Endothelial cell of umbilical vein (primary cell): ENCODE data around the gene IQCE. TPM values are rescaled to one million over a fixed set of nuclear protein-coding genes. Genes with fewer than 3 reads are reported as not detected.

Experiments
- BruUV-seq: library from RNA; stranded (reverse); fragments of 400-500 nt; replicated peaks from 2 replicates; lab custom pipeline; 2021; lab: Mats Ljungman, UMichigan
- CTCF ChIA-PET: fragments of 300-600, 350-600 bp; sonication (Branson Sonifier 250); formaldehyde crosslinking; loops from one replicate; lab custom pipeline; 2021; ENCODE audit warnings: antibody characterized with exemption, inconsistent platforms; lab: Charles Lee
- POLR2A ChIA-PET: fragments of 300-600, 350-600 bp; sonication (Branson Sonifier 250); formaldehyde crosslinking; loops from one replicate; lab custom pipeline; 2021; ENCODE audit warnings: antibody characterized with exemption, inconsistent platforms; lab: Charles Lee
- DNase-seq: peaks from one replicate; pipeline ENCODE4 v3.0.0-alpha.2; 2011; ENCODE audit warnings: low read depth, low spot score
- FAIRE-seq: peaks from 2 replicates; lab custom pipeline; 2011; peaks lifted over from hg19 to GRCh38; lab: Jason Lieb, UNC
- H2AFZ ChIP-seq: 2 replicates; pipeline ENCODE4 v1.6.0; 2012; ENCODE audit warnings: low read depth, low read length, control low read depth, inconsistent platforms
- H3K27ac ChIP-seq: 2 replicates; pipeline ENCODE4 v1.5.1; 2011; ENCODE audit warnings: low read depth, mild to moderate bottlenecking, control low read depth, low read length, moderate library complexity; ENCODE audit not compliant: insufficient read depth
- H3K27me3 ChIP-seq, 2 experiments: 2 replicates each; pipeline versions ENCODE4 v1.6.0 to v1.6.1; 2011; ENCODE audit warnings: low read length in 2 of 2, mixed read lengths in 1 of 2; ENCODE audit not compliant: control insufficient read depth in 2 of 2, insufficient read depth in 2 of 2
- H3K36me3 ChIP-seq, 2 experiments: 2 replicates in 1 of 2; 3 replicates in 1 of 2; pipeline ENCODE4 v1.5.1; 2011; ENCODE audit warnings: low read length in 2 of 2, mild to moderate bottlenecking in 1 of 2, moderate library complexity in 1 of 2; ENCODE audit not compliant: control insufficient read depth in 2 of 2, insufficient read depth in 2 of 2; ENCODE audit errors: extremely low read depth in 1 of 2
- H3K4me1 ChIP-seq: 3 replicates; pipeline ENCODE4 v1.5.1; 2011; ENCODE audit warnings: mild to moderate bottlenecking, low read length; ENCODE audit not compliant: control insufficient read depth, insufficient read depth; ENCODE audit errors: extremely low read depth
- H3K4me2 ChIP-seq: 2 replicates; pipeline ENCODE4 v1.6.1; 2011; ENCODE audit warnings: low read length, control low read depth, mixed read lengths; ENCODE audit not compliant: insufficient read depth
- H3K4me3 ChIP-seq, 3 experiments: fragments of 200-600 bp in 1 of 3; sonication (generic), shearing (Covaris generic) in 1 of 3; replicated peaks in 1 of 3; 2 replicates each; pipeline ENCODE4 v1.5.1; 2011 to 2016; ENCODE audit warnings: control low read depth in 3 of 3, low read length in 3 of 3, mild to moderate bottlenecking in 2 of 3, inconsistent platforms in 1 of 3, low read depth in 1 of 3, moderate library complexity in 1 of 3; ENCODE audit not compliant: insufficient read depth in 1 of 3
- H3K79me2 ChIP-seq: 2 replicates; pipeline ENCODE4 v1.6.0; 2012; ENCODE audit warnings: low read length, inconsistent platforms; ENCODE audit not compliant: control insufficient read depth, insufficient read depth
- H3K9ac ChIP-seq: replicated peaks from 2 replicates; pipeline ENCODE3; 2011; ENCODE audit warnings: low read length, control low read depth; ENCODE audit not compliant: insufficient read depth; ENCODE audit errors: extremely low read depth
- H3K9me1 ChIP-seq: replicated peaks from 3 replicates; pipeline ENCODE4 v1.6.0; 2011; ENCODE audit warnings: mild to moderate bottlenecking, low read length; ENCODE audit not compliant: control insufficient read depth, insufficient read depth; ENCODE audit errors: extremely low read depth
- H3K9me3 ChIP-seq: replicated peaks from 2 replicates; pipeline ENCODE4 v1.5.1; 2012; ENCODE audit warnings: low read length, inconsistent platforms; ENCODE audit not compliant: control insufficient read depth, insufficient read depth
- H4K20me1 ChIP-seq: replicated peaks from 2 replicates; pipeline ENCODE3; 2011; ENCODE audit warnings: mild to moderate bottlenecking, low read length; ENCODE audit not compliant: control insufficient read depth, insufficient read depth; ENCODE audit errors: extremely low read depth
- EZH2 ChIP-seq: IDR thresholded peaks from 2 replicates; pipeline ENCODE4 v1.6.1; 2012; ENCODE audit warnings: borderline replicate concordance, low read depth, mild to moderate bottlenecking, moderate library complexity, low read length, inconsistent platforms; ENCODE audit not compliant: severe bottlenecking
- FOS ChIP-seq: IDR thresholded peaks from 2 replicates; pipeline ENCODE4 v1.6.1; 2011; ENCODE audit warnings: mild to moderate bottlenecking, low read length, moderate library complexity, borderline replicate concordance; ENCODE audit not compliant: insufficient read depth
- GATA2 ChIP-seq: IDR thresholded peaks from 2 replicates; pipeline ENCODE4 v1.7.0; 2011; ENCODE audit warnings: low read depth, mild to moderate bottlenecking, moderate library complexity, mixed read lengths, low read length; ENCODE audit not compliant: insufficient read length, insufficient read depth
- JUN ChIP-seq: IDR thresholded peaks from 2 replicates; pipeline ENCODE4 v1.6.1; 2011; ENCODE audit warnings: borderline replicate concordance, low read depth; ENCODE audit not compliant: insufficient read length, insufficient read depth
- MYC ChIP-seq: IDR thresholded peaks from one replicate; pipeline ENCODE4 v1.6.1; 2011; ENCODE audit warnings: mild to moderate bottlenecking, low read depth, low read length
- POLR2A ChIP-seq: IDR thresholded peaks from 2 replicates; pipeline ENCODE4 v1.6.1; 2012; ENCODE audit warnings: low read depth, mild to moderate bottlenecking, control low read depth, low read length
- POLR2AphosphoS5 ChIP-seq: IDR thresholded peaks from 2 replicates; pipeline ENCODE4 v1.6.1; 2012; ENCODE audit warnings: low read depth, mild to moderate bottlenecking, control low read depth, low read length, moderate library complexity; ENCODE audit not compliant: insufficient read depth
- dilution Hi-C: fragments of 300-500 bp; cut with MboI; formaldehyde crosslinking; loops from one replicate; pipeline ENCODE4 v1.15.0; 2019; ENCODE audit warnings: low sequenced_read_pairs; ENCODE audit not compliant: extremely low pct_ligation_motif_present
- intact Hi-C: fragments of 100-400 bp; cut with micrococcal nuclease; formaldehyde crosslinking; loops from one replicate; pipeline ENCODE4 v1.10.0; 2022
- polyA plus RNA-seq, 4 experiments: library from polyadenylated mRNA; depleted of rRNA in 3 of 4; stranded (reverse) in 3 of 4; unstranded in 1 of 4; fragments of >200 nt; gene quantifications; 2 replicates each; pipeline versions ENCODE4 v1.2.1 to v1.2.3, GENCODE V29; 2011 to 2012; ENCODE audit warnings: missing spikeins in 1 of 4
- total RNA-seq: library from RNA; stranded (reverse); gene quantifications from 2 replicates; pipeline ENCODE4 v1.2.3, GENCODE V29; 2021
- TF ChIP-seq, protein P1 (sequence below): IDR thresholded peaks from 2 replicates; pipeline ENCODE4 v1.6.1; 2011; ENCODE audit not compliant: insufficient read depth, insufficient read length
- TF ChIP-seq, protein P2 (sequence below), 2 donors: IDR thresholded peaks; 1 replicate in 1 of 2; 2 replicates in 1 of 2; pipeline ENCODE4 v1.5.1; 2011; ENCODE audit warnings: low read length in 2 of 2, mild to moderate bottlenecking in 2 of 2, moderate library complexity in 2 of 2, control low read depth in 1 of 2, inconsistent platforms in 1 of 2, low read depth in 1 of 2; ENCODE audit not compliant: insufficient read depth in 1 of 2; ENCODE audit errors: extremely low read depth in 1 of 2

IQCE gene
- total and polyA plus RNA-seq, 2 donors (not counting 3 experiments of a cell fraction or from before 2014, with no cell fraction given), result 4.9 to 14.5 TPM

DNA sequence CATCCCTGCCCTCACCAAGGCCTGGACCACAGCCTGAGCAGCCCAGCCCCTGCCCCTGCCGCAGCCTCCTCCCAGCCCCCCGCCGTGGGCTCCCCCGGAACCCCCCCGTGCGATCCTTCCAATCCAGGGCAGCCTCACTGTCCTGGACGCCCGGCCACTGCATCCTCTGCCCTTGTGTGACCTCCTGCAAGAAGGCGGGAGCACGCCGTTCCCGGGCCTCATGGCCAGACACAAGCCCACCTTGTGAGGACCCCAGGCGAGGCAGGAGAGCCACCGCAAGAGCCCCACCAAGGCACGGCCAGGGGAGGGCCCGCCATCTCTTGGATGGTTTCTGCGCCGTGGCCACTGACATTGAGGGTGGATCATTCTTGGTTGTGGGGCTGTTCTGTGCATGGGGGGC lies 47.0 kb upstream of the IQCE start:
- H3K4me3 ChIP-seq, result no peak overlapping the region
- no peak for TF ChIP-seq FOS
- no peaks in the 10 kb centered on the region for H3K9me3 ChIP-seq
- intact Hi-C loops, result loop anchor here (1.0 kb wide), 1 partner anchor 8 kb away; the partner anchor contains the start of gene LFNG
- H3K9ac ChIP-seq, result no peak overlapping the region
- H4K20me1 ChIP-seq, result no peaks in the 10 kb centered on the region
- no peaks in the 10 kb centered on the region for H3K9me1 ChIP-seq
- CTCF ChIA-PET, result interaction anchor here (0.6 to 1.0 kb wide), 2 partner anchors 43 to 44 kb away, joined by 3 to 4 read pairs; partner anchors contain the start of gene BRAT1
- dilution Hi-C loops, result no loop called here
- H3K27me3 ChIP-seq, result no peaks in the 10 kb centered on the region
- H3K27ac ChIP-seq, result no peak overlapping the region
- no peak for FAIRE-seq
- H3K36me3 ChIP-seq, result no peaks in the 10 kb centered on the region
- H3K4me1 ChIP-seq, result peaks cover 20% of the 10 kb centered on the region
- no TSS peak for BruUV-seq
- no peaks in the 10 kb centered on the region for H3K79me2 ChIP-seq
- no peak for DNase-seq
- peak overlapping the region; percentile 28 for H3K4me2 ChIP-seq
- POLR2A ChIA-PET, result no interaction called here
- H2AFZ ChIP-seq, result peak overlapping the region; percentile 37

- ChIA-PET POLR2A (no interaction called here), CTCF (interaction anchor here (0.6 kb wide), 1 partner anchor 43 kb away, joined by 3 read pairs; the partner anchor contains the start of gene BRAT1)
- Histone ChIP-seq H4K20me1 (no peaks in the 10 kb centered on the region), H3K4me2 (no peak overlapping the region), H3K4me3 (no peak overlapping the region), H3K79me2 (no peaks in the 10 kb centered on the region), H3K27me3 (no peaks in the 10 kb centered on the region), H3K27ac (no peak overlapping the region), H2AFZ (no peak overlapping the region), H3K9me1 (no peaks in the 10 kb centered on the region), H3K4me1 (peaks cover 20% of the 10 kb centered on the region), H3K9me3 (no peaks in the 10 kb centered on the region), H3K36me3 (no peaks in the 10 kb centered on the region), H3K9ac (no peak overlapping the region)
- dilution Hi-C loops (no loop called here), intact Hi-C loops (no loop called here)
- DNase-seq (no peak), FAIRE-seq (no peak)
- TF ChIP-seq MYC (no peak), GATA2 (no peak), POLR2AphosphoS5 (no peak), JUN (no peak), EZH2 (no peak), POLR2A (no peak), FOS (no peak)
- TF ChIP-seq, protein P1, sequence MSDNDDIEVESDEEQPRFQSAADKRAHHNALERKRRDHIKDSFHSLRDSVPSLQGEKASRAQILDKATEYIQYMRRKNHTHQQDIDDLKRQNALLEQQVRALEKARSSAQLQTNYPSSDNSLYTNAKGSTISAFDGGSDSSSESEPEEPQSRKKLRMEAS, result no peak
- TF ChIP-seq, protein P2, sequence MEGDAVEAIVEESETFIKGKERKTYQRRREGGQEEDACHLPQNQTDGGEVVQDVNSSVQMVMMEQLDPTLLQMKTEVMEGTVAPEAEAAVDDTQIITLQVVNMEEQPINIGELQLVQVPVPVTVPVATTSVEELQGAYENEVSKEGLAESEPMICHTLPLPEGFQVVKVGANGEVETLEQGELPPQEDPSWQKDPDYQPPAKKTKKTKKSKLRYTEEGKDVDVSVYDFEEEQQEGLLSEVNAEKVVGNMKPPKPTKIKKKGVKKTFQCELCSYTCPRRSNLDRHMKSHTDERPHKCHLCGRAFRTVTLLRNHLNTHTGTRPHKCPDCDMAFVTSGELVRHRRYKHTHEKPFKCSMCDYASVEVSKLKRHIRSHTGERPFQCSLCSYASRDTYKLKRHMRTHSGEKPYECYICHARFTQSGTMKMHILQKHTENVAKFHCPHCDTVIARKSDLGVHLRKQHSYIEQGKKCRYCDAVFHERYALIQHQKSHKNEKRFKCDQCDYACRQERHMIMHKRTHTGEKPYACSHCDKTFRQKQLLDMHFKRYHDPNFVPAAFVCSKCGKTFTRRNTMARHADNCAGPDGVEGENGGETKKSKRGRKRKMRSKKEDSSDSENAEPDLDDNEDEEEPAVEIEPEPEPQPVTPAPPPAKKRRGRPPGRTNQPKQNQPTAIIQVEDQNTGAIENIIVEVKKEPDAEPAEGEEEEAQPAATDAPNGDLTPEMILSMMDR (IDR thresholded peaks at IDR 0.05; ENCODE audit: extremely low read depth in 1 of 2, insufficient read depth in 1 of 2, low read depth in 1 of 2, low read length in 2 of 2), result no peak
- BruUV-seq, result no TSS peak
Observed at GRCh38 chr7:2512179-2512661, 46.6 kb upstream of the IQCE start.
